ENCODE results near the gene FBXW11.
A peak's percentile ranks its signal among the peaks of the same experiment; 100 is the strongest.
"Not testable (repeated sequence)": the region's sequence is repeated elsewhere in the genome, so short reads cannot be mapped to it uniquely, and the experiment has no call there.

The FBXW11 gene

DNA sequence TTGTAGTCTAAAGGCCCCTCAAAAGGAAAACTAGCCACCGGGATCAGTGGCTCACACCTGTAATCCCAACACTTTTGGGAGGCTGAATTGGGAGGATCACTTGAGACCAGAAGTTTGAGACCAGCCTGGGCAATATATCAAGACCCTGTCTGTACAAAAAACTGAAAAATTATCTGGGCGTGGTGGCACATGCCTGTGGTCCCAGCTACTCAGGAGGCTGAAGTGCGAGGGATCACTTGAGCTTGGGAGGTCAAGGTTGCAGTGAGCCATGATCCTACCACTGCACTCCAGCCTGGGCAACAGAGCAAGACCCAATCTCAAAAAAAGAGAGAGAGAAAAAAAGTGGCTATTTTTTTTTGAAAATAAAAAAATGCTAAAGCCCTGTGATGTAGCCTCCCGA, 55.2 kb downstream of the FBXW11 start:
- H3K36me3 ChIP-seq (ENCODE audit: control insufficient read depth, insufficient read depth, low read length, severe bottlenecking) = no peaks in the 10 kb centered on the region
- no peak overlapping the region for H3K9ac ChIP-seq (ENCODE audit: low read length)
- peaks cover 30% of the 10 kb centered on the region for H3K4me1 ChIP-seq (ENCODE audit: control insufficient read depth, insufficient read depth, low read length)

DNA sequence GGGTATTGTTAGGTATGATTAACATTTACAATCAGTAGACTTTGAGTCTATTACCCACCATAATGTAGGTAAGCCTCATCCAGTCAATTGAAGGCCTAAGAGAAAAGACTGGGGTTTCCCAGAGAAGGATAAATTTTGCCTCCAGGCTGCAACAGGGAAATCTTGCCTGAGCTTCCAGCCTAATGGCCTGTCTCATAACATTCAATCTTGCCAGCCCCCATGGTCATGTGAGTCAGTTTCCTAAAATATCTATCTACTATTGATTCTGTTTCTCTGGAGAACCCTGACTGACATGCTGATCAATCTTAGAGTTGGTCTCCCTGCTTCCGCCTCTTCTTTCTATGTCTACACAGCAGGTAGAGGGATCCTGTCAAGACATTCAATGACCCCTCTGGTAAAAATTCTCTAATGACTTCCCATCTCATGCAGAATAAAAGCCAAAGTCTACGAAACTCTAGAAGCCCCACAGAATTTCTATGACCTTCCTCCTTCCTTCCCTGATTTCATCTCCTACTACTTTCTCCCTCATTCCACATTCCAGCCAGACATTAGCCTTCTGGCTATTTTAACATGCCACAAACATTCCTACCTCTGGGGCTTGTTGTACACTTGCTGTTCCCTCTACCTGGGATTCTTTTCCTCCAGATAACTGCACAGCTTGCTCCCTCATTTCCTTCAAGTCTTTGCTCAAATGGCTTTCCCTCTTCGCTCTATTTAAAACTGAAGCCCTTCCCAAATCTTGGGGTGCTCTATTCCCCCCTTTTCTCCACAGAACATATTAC, 60.2 kb downstream of the FBXW11 start:
- H3K4me1 ChIP-seq (ENCODE audit: control insufficient read depth, insufficient read depth, low read length) = peaks cover 12% of the 10 kb centered on the region
- no peak overlapping the region for H3K4me3 ChIP-seq (ENCODE audit: low read length)
- no peaks in the 10 kb centered on the region for H3K27me3 ChIP-seq (replicated peaks; ENCODE audit: control insufficient read depth, insufficient read depth, low read length)
- H3K9me3 ChIP-seq (ENCODE audit: control insufficient read depth, low read length) = no peaks in the 10 kb centered on the region
- H3K36me3 ChIP-seq (ENCODE audit: control insufficient read depth, insufficient read depth, low read length, severe bottlenecking) = no peaks in the 10 kb centered on the region
- DNase-seq (ENCODE audit: low read depth) = no peak
- no peak overlapping the region for H3K9ac ChIP-seq (ENCODE audit: low read length)

More for the DNA sequence above, 55.2 kb downstream of the FBXW11 start:
- no peak for DNase-seq (ENCODE audit: low read depth)
- Histone ChIP-seq H3K9me3 (ENCODE audit: control insufficient read depth, low read length) (no peaks in the 10 kb centered on the region), H3K27me3 (replicated peaks; ENCODE audit: control insufficient read depth, insufficient read depth, low read length) (no peaks in the 10 kb centered on the region), H3K4me3 (ENCODE audit: low read length) (no peak overlapping the region)

DNA sequence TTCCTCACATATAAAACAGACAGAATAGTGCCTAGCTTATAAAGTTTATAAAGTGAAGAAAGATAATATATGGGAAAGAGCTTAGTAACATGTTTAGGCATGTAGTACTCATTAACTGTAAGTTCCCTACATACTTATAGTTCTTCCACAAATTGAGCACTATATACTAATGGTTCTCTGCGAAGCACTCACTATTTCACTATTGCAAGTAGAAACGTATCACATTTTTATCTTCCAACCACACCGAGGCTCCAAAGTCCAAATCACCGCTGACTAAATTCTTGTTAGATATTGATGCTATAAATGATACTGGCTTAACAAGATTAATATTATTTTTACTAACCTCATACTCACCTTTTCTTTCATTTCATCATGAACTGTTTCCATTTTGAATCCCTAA, 61.0 kb downstream of the FBXW11 start:
- no peak overlapping the region for H3K9ac ChIP-seq (ENCODE audit: low read length)
- no peaks in the 10 kb centered on the region for H3K9me3 ChIP-seq (ENCODE audit: control insufficient read depth, low read length)
- H3K27me3 ChIP-seq (replicated peaks; ENCODE audit: control insufficient read depth, insufficient read depth, low read length) = no peaks in the 10 kb centered on the region
- DNase-seq (ENCODE audit: low read depth) = no peak
- H3K36me3 ChIP-seq (ENCODE audit: control insufficient read depth, insufficient read depth, low read length, severe bottlenecking) = no peaks in the 10 kb centered on the region
- H3K4me3 ChIP-seq (ENCODE audit: low read length) = no peak overlapping the region
- peaks cover 12% of the 10 kb centered on the region for H3K4me1 ChIP-seq (ENCODE audit: control insufficient read depth, insufficient read depth, low read length)

DNA sequence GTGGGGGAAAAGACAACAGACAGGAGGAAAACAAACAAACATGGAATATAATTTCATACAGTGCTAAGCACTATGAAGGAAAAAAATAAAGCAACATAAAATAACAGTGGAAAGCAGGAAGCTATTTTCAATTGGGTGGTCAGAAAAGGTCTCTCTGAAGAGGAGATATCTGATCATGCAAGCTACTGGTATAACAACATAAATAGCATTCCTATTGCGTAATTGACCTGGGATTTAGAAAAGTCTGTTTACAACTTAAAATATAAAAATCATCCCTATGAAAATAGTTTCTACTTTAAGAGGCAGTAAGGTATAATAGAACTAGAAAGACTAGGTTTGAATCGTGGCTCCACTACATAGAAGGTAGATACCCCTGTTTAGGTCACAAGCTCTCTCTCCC, 61.4 kb downstream of the FBXW11 start:
- peak; percentile 66 for DNase-seq (ENCODE audit: low read depth)
- H3K4me1 ChIP-seq (ENCODE audit: control insufficient read depth, insufficient read depth, low read length) = peaks cover 12% of the 10 kb centered on the region

DNA sequence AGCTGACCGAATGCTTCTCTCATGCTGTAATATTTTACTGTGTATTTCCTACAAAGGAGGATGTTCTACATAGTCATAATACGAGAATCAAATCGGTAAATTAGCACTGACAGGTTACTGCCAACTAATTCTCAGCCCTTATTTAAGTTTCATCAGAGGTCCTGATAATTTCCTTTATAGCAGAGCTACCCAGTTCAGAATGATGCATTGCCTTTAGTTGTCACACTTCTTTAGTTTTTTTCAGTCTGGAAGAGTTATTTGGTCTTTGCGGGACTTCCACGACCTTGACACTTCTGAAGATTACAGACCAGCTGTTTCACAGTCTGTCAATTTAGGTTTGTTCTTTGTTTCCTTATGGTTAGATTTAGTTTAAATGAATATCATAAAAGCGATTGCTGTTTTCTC, 64.3 kb downstream of the FBXW11 start:
- not testable (repeated sequence) for H3K9me3 ChIP-seq (ENCODE audit: control insufficient read depth, low read length); H3K27me3 ChIP-seq (replicated peaks; ENCODE audit: control insufficient read depth, insufficient read depth, low read length); H3K4me3 ChIP-seq (ENCODE audit: low read length); DNase-seq (ENCODE audit: low read depth); H3K36me3 ChIP-seq (ENCODE audit: control insufficient read depth, insufficient read depth, low read length, severe bottlenecking); H3K9ac ChIP-seq (ENCODE audit: low read length)
- peaks cover 12% of the 10 kb centered on the region for H3K4me1 ChIP-seq (ENCODE audit: control insufficient read depth, insufficient read depth, low read length)

More for the DNA sequence above, 61.4 kb downstream of the FBXW11 start:
- Histone ChIP-seq H3K9me3 (ENCODE audit: control insufficient read depth, low read length) (no peaks in the 10 kb centered on the region), H3K27me3 (replicated peaks; ENCODE audit: control insufficient read depth, insufficient read depth, low read length) (no peaks in the 10 kb centered on the region), H3K36me3 (ENCODE audit: control insufficient read depth, insufficient read depth, low read length, severe bottlenecking) (no peaks in the 10 kb centered on the region), H3K4me3 (ENCODE audit: low read length) (peak overlapping the region; percentile 54), H3K9ac (ENCODE audit: low read length) (no peak overlapping the region)

DNA sequence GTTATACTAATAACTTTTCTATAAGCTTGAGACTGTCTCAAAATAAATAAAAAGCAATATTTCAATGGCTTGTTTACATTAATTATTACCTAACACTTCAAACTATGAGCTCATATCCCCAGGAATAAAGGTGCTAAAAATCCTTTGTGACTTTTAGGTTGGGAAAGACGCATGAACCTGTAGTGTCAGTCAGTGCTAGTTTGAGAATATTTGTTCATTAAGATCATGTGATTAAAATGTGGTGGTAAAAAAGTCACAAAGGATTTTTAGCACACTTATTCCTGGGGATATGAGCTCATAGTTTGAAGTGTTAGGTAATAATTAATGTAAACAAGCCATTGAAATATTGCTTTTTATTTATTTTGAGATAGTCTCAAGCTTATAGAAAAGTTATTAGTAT, 64.8 kb downstream of the FBXW11 start:
- H3K9me3 ChIP-seq (ENCODE audit: control insufficient read depth, low read length) = not testable (repeated sequence)

DNA sequence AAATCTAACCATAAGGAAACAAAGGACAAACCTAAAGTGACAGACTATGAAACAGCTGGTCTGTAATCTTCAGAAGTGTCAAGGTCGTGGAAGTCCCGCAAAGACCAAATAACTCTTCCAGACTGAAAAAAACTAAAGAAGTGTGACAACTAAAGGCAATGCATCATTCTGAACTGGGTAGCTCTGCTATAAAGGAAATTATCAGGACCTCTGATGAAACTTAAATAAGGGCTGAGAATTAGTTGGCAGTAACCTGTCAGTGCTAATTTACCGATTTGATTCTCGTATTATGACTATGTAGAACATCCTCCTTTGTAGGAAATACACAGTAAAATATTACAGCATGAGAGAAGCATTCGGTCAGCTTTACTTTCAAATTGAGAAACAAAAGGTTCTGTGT, 65.2 kb downstream of the FBXW11 start:
- H3K36me3 ChIP-seq (ENCODE audit: control insufficient read depth, insufficient read depth, low read length, severe bottlenecking); H3K9me3 ChIP-seq (ENCODE audit: control insufficient read depth, low read length); H3K9ac ChIP-seq (ENCODE audit: low read length); H3K27me3 ChIP-seq (replicated peaks; ENCODE audit: control insufficient read depth, insufficient read depth, low read length); DNase-seq (ENCODE audit: low read depth); H3K4me3 ChIP-seq (ENCODE audit: low read length): not testable (repeated sequence)
- H3K4me1 ChIP-seq (ENCODE audit: control insufficient read depth, insufficient read depth, low read length) = peaks cover 12% of the 10 kb centered on the region

More for the DNA sequence above, 64.8 kb downstream of the FBXW11 start:
- not testable (repeated sequence) for H3K27me3 ChIP-seq (replicated peaks; ENCODE audit: control insufficient read depth, insufficient read depth, low read length); H3K4me3 ChIP-seq (ENCODE audit: low read length); H3K36me3 ChIP-seq (ENCODE audit: control insufficient read depth, insufficient read depth, low read length, severe bottlenecking); H3K9ac ChIP-seq (ENCODE audit: low read length); DNase-seq (ENCODE audit: low read depth)
- H3K4me1 ChIP-seq (ENCODE audit: control insufficient read depth, insufficient read depth, low read length) = peaks cover 12% of the 10 kb centered on the region

DNA sequence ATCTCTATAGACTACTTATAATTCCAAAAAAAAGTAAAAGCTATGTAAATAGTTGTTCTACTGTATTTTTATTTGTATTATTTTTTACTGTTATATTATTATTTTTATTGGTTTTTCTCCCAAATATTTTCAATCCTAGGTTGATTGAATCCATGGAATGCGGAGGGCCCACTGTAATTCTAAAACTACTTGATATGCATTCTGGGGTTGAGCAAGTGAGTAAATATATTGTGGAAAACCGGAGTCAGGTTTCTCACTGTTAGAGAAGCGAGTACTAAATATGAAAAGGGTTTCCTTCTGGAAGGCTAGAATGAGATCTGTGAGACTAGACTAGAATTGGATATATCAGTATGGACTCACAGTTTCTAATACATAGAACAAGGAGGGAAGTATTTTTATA, 66.5 kb downstream of the FBXW11 start:
- Histone ChIP-seq H3K4me1 (ENCODE audit: control insufficient read depth, insufficient read depth, low read length) (peaks cover 5% of the 10 kb centered on the region), H3K27me3 (replicated peaks; ENCODE audit: control insufficient read depth, insufficient read depth, low read length) (no peaks in the 10 kb centered on the region), H3K36me3 (ENCODE audit: control insufficient read depth, insufficient read depth, low read length, severe bottlenecking) (no peaks in the 10 kb centered on the region), H3K9ac (ENCODE audit: low read length) (no peak overlapping the region), H3K9me3 (ENCODE audit: control insufficient read depth, low read length) (no peaks in the 10 kb centered on the region), H3K4me3 (ENCODE audit: low read length) (no peak overlapping the region)
- no peak for DNase-seq (ENCODE audit: low read depth)

DNA sequence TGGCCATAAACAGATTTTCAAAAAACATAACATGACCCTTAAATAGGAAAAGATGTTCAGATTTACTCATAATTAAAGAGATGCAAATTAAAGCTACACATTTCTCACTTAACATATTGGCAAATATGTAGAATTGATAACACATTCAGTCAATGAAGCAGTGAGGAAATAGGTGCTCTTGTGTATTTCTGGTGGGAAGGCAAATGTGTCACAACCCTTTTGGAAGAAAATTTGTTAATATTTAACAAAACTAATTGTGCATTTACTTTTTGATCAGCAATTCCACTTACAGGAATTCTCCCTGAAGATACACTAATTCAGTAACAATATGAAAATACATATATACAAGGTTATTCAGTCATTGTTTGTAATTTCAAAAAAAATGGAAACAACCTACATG, 68.1 kb downstream of the FBXW11 start:
- Histone ChIP-seq H3K4me3 (ENCODE audit: low read length) (no peak overlapping the region), H3K36me3 (ENCODE audit: control insufficient read depth, insufficient read depth, low read length, severe bottlenecking) (no peaks in the 10 kb centered on the region), H3K9ac (ENCODE audit: low read length) (no peak overlapping the region), H3K9me3 (ENCODE audit: control insufficient read depth, low read length) (peaks cover 3% of the 10 kb centered on the region), H3K4me1 (ENCODE audit: control insufficient read depth, insufficient read depth, low read length) (no peaks in the 10 kb centered on the region), H3K27me3 (replicated peaks; ENCODE audit: control insufficient read depth, insufficient read depth, low read length) (no peaks in the 10 kb centered on the region)
- DNase-seq (ENCODE audit: low read depth) = no peak

DNA sequence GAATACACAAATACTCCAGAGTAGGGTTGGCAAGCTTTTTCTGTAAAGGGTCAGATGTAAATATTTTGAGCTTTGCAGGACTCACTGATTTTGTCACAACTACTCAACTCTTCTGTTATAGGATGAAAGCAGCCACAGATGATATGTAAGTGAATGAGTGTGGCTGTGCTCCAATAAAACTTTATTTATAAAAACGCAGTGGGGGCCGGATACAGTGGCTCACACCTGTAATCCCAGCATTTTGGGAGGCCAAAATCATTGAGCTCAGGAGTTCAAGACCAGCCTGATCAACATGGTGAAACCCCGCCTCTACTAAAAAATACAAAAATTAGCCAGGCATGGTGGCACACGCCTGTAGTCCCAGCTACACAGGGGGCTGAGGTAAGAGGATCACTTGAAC, 69.1 kb downstream of the FBXW11 start:
- no peak for DNase-seq (ENCODE audit: low read depth)
- H3K9ac ChIP-seq (ENCODE audit: low read length) = no peak overlapping the region
- no peak overlapping the region for H3K4me3 ChIP-seq (ENCODE audit: low read length)
- peaks cover 3% of the 10 kb centered on the region for H3K9me3 ChIP-seq (ENCODE audit: control insufficient read depth, low read length)
- no peaks in the 10 kb centered on the region for H3K27me3 ChIP-seq (replicated peaks; ENCODE audit: control insufficient read depth, insufficient read depth, low read length)
- no peaks in the 10 kb centered on the region for H3K36me3 ChIP-seq (ENCODE audit: control insufficient read depth, insufficient read depth, low read length, severe bottlenecking)
- no peaks in the 10 kb centered on the region for H3K4me1 ChIP-seq (ENCODE audit: control insufficient read depth, insufficient read depth, low read length)

DNA sequence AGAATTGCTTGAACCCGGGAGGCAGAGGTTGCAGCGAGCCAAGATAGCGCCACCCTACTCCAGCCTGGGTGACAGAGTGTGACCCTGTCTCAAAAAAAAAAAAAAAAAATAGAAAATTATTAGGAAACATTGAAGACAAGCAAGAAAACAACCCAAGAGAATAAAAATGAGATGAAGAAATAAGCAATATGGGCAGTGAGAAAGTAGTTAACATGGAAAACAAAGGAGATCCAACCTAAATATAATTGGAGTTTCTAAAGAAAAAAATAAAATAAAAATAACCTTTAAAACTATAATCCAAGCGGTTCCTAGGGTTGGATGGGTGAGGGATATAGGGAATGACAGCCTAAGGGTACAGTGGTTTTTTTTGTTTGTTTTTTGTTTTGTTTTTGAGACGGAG, 71.9 kb downstream of the FBXW11 start:
- Histone ChIP-seq H3K9ac (ENCODE audit: low read length) (no peak overlapping the region), H3K4me1 (ENCODE audit: control insufficient read depth, insufficient read depth, low read length) (no peaks in the 10 kb centered on the region), H3K27me3 (replicated peaks; ENCODE audit: control insufficient read depth, insufficient read depth, low read length) (no peaks in the 10 kb centered on the region), H3K9me3 (ENCODE audit: control insufficient read depth, low read length) (peaks cover 3% of the 10 kb centered on the region), H3K36me3 (ENCODE audit: control insufficient read depth, insufficient read depth, low read length, severe bottlenecking) (no peaks in the 10 kb centered on the region), H3K4me3 (ENCODE audit: low read length) (no peak overlapping the region)
- DNase-seq (ENCODE audit: low read depth) = no peak

DNA sequence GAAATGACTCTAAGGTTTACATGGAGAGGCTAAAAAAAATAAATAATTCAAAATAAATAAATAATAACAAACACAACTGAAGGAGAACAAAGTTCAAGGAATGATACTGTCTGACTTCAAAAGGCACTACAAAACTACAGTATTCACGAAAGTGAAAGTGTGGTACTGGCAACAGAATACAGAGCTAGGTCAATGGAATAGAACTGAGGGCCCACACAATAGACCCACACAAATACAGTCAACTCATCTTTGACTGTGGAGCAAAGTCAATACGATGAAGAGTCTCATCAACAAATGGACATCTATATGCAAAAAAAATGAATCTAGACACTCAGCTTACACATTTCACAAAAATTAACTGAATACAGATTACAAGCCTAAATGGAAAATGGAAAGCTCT, 75.3 kb downstream of the FBXW11 start:
- no peaks in the 10 kb centered on the region for H3K27me3 ChIP-seq (replicated peaks; ENCODE audit: control insufficient read depth, insufficient read depth, low read length)
- no peak for DNase-seq (ENCODE audit: low read depth)
- H3K4me3 ChIP-seq (ENCODE audit: low read length) = no peak overlapping the region

More for the DNA sequence above, 75.3 kb downstream of the FBXW11 start:
- H3K36me3 ChIP-seq (ENCODE audit: control insufficient read depth, insufficient read depth, low read length, severe bottlenecking) = no peaks in the 10 kb centered on the region
- no peaks in the 10 kb centered on the region for H3K4me1 ChIP-seq (ENCODE audit: control insufficient read depth, insufficient read depth, low read length)
- no peak overlapping the region for H3K9ac ChIP-seq (ENCODE audit: low read length)
- H3K9me3 ChIP-seq (ENCODE audit: control insufficient read depth, low read length) = peaks cover 3% of the 10 kb centered on the region
